Neural cell (in vitro differentiated cells): ENCODE data around the gene USP31.

Experiments used
- CTCF ChIP-seq: fragments of 450-650 bp; IDR thresholded peaks from 2 replicates; pipeline ENCODE4 v1.5.1; 2014; ENCODE audit warnings: antibody characterized with exemption, mild to moderate bottlenecking, moderate library complexity; ENCODE audit not compliant: poor library complexity, severe bottlenecking
- POLR2AphosphoS5 ChIP-seq: IDR thresholded peaks from 2 replicates; pipeline ENCODE4 v1.6.1; 2012

DNA sequence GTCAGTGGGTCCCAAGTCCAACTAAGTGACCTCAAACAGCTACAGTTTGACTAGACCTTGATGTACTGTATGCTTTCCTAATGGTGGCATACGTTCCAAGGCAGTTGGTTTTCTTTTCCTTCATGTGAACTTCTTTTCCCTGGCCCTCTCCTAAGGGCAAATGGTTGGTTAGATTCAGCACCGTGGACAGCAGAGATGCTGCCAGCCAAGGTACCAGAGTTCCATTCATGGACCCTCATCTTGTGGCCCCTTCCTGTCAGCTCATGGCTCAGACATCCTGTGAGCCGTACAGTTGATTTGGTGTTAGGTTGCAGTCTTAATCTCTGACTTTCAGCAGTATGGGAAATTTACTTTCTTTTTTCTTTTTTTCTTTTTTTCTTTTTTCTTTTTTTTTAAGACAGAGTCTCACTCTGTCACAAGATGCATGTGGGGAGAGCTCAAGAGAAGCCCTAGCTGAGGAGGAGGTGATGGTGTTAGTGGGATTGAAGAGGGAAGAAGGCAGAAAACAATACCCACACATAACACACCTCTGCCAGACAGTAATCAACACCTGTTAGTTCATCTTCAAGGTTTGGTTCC is 122.4 kb downstream of the USP31 start:
- TF ChIP-seq POLR2AphosphoS5, result no peak
- no peak for TF ChIP-seq CTCF
